Thymus (tissue), 11 donors: ENCODE measurements around the gene TNFRSF6B. TPM values are rescaled to one million over a fixed set of nuclear protein-coding genes. Genes with fewer than 3 reads are reported as not detected.
A peak's percentile ranks its signal among the peaks of the same experiment; 100 is the strongest.

ENCODE experiments used
- DNase-seq, 9 donors: peaks; one replicate each; pipeline ENCODE4 v3.0.0-alpha.2; 2013; ENCODE audit warnings: low spot score in 9 of 9, low read depth in 6 of 9, missing footprints in 1 of 9
- H3K27ac ChIP-seq, 2 donors: one replicate each; pipeline ENCODE4 v1.5.1; 2013; ENCODE audit warnings: control low read depth in 1 of 2, low read depth in 1 of 2, low read length in 1 of 2, mild to moderate bottlenecking in 1 of 2, moderate library complexity in 1 of 2
- H3K27me3 ChIP-seq, 2 donors: one replicate each; pipeline ENCODE4 v1.5.1; 2013; ENCODE audit warnings: low read length in 1 of 2; ENCODE audit not compliant: control insufficient read depth in 2 of 2, insufficient read depth in 1 of 2
- H3K36me3 ChIP-seq, 2 donors: one replicate each; pipeline ENCODE4 v1.5.1; 2013; ENCODE audit warnings: low read length in 1 of 2, mild to moderate bottlenecking in 1 of 2, moderate library complexity in 1 of 2; ENCODE audit not compliant: control insufficient read depth in 2 of 2, insufficient read depth in 2 of 2
- H3K4me1 ChIP-seq, 2 donors: one replicate each; pipeline ENCODE4 v1.5.1; 2013; ENCODE audit warnings: low read length in 2 of 2; ENCODE audit not compliant: control insufficient read depth in 2 of 2, insufficient read depth in 2 of 2
- H3K4me3 ChIP-seq, 2 donors: one replicate each; pipeline ENCODE4 v1.5.1; 2013; ENCODE audit warnings: low read length in 2 of 2, control low read depth in 1 of 2, mild to moderate bottlenecking in 1 of 2
- H3K9me3 ChIP-seq, 2 donors: one replicate each; pipeline ENCODE4 v1.5.1; 2013; ENCODE audit warnings: low read length in 1 of 2, mild to moderate bottlenecking in 1 of 2; ENCODE audit not compliant: control insufficient read depth in 2 of 2, insufficient read depth in 1 of 2
- WGBS: extraction: QIAGEN DNeasy Blood & Tissue Kit; methylation state at CpG from one replicate; pipeline ENCODE4 v1.1.7; 2013; 5-methylcytosine and 5-hydroxymethylcytosine counted together
- polyA plus RNA-seq: library from polyadenylated mRNA; stranded (reverse); fragments of 200-250 nt; gene quantifications from one replicate; pipeline ENCODE4 v1.2.3, GENCODE V29; 2013
- total RNA-seq: library from RNA; stranded (reverse); fragments of 120-200 nt; gene quantifications from one replicate; pipeline ENCODE4 v1.2.4, GENCODE V29; 2013
- donor health status: healthy.

The TNFRSF6B gene
- total and polyA plus RNA-seq, 2 donors, result 13.5 to 34.7 TPM

DNA sequence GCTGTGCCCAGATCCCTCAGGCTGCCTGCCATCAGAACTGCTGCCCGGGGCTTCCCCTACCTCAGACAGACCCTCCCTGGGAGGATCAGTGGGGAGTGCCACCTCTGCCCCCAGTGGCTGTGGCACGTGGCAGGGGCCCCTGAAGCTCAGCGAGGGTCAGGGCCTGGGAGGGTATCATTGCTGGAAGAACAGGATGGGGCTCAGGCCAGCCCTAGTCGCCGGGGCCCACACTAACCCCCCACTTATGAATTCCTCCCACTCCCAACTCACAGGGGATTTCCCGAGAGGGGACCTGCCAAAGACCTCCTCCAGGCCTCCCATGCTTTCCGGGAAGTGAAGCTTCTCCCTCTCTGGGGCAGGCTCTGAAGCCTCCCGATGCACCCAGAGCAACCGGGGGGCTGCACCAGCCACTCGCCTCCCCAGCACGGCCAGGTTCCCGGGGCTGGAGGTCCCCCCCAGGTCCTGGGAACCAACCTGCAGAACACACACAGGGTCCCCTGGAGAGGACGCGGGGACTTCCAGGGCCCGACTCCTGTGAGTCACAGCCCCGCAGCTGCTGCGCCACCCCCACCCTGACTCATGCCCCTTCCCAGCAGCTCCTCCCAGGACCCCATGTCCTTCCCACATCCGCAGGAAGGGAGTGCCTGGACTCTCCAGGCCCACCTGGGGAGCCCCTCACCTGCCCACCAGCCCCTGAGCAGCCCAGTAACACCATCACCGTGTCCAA is 2.5 kb downstream of the TNFRSF6B start:
- DNase-seq, result peak in 1 of 9 donors; percentile 16
- Histone ChIP-seq H3K9me3 (no peaks in the 10 kb centered on the region), H3K4me3 (no peak overlapping the region), H3K27me3 (peaks cover 0 to 5% of the 10 kb centered on the region in 2 donors), H3K36me3 (peaks cover 22 to 29% of the 10 kb centered on the region in 2 donors), H3K4me1 (peaks cover 15 to 40% of the 10 kb centered on the region in 2 donors), H3K27ac (peak overlapping the region; percentile 64)
- 90% methylated on average over 19 of the region's 19 CpGs for WGBS

GRCh38 chr20:63699466-63700198 is 3.2 kb downstream of the TNFRSF6B start:
- 96% methylated on average over 24 of the region's 24 CpGs for WGBS
- no peak overlapping the region for H3K4me3 ChIP-seq

DNA sequence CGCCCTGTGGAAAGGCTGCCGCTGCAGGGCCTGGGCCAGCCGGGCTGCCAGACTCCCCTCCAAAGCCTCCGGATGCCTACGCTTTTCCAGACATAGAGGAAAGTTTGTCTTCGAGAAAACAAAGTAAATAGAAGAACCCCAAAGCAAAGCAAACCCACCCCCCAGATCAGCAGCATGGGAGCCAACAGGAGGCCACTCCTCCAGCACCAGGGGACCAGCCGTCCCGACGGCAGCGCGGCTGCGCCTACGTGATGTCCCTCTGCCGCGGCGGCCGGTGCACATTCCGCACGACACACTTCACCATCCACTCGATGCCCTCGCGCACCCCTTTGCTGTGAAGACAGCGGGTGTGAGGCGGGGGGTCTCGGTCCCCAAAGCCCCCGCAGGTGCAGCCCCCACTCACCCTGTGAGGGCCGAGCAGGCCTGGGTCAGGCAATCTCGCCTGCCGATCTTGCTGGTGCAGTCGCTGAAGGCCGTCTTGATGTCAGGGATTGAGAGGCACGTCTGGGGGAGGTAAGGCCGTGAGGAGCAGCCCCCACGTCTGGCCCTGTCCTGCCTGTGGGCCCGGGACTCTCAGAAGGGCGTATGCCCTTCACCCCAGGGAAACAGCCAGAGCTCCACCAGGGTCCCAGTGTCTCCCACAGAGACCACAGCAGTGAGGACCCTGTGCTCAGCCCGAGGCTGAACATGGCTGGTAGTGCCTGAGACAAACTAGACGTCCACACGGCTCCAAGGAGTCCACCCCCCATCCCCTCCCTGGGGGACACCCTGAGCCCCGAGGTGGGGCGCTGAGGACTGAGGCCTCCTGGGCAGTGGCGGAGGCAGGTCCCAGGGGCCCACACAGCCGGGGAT is 4.0 kb downstream of the TNFRSF6B start:
- H3K27me3 ChIP-seq, result peaks cover 0 to 5% of the 10 kb centered on the region in 2 donors
- H3K4me3 ChIP-seq, result no peak overlapping the region
- WGBS, result 97% methylated on average over 43 of the region's 43 CpGs
- H3K27ac ChIP-seq, result no peak overlapping the region
- DNase-seq, result no peak
- no peaks in the 10 kb centered on the region for H3K9me3 ChIP-seq
- peaks cover 15 to 32% of the 10 kb centered on the region in 2 donors for H3K4me1 ChIP-seq
- H3K36me3 ChIP-seq, result peaks cover 32 to 34% of the 10 kb centered on the region in 2 donors

More at GRCh38 chr20:63699466-63700198, 3.2 kb downstream of the TNFRSF6B start:
- peaks cover 15 to 34% of the 10 kb centered on the region in 2 donors for H3K4me1 ChIP-seq
- H3K27ac ChIP-seq, result peak overlapping the region; percentile 64
- H3K36me3 ChIP-seq, result peaks cover 25 to 32% of the 10 kb centered on the region in 2 donors
- no peaks in the 10 kb centered on the region for H3K9me3 ChIP-seq
- no peak for DNase-seq
- H3K27me3 ChIP-seq, result peaks cover 0 to 5% of the 10 kb centered on the region in 2 donors

GRCh38 chr20:63701051-63701328 is 4.5 kb downstream of the TNFRSF6B start:
- Histone ChIP-seq H3K4me3 (no peak overlapping the region), H3K27me3 (peaks cover 0 to 5% of the 10 kb centered on the region in 2 donors), H3K36me3 (peaks cover 38% of the 10 kb centered on the region in 2 donors), H3K9me3 (no peaks in the 10 kb centered on the region), H3K27ac (no peak overlapping the region), H3K4me1 (peaks cover 11 to 28% of the 10 kb centered on the region in 2 donors)
- DNase-seq, result no peak
- 92% methylated on average over 5 of the region's 5 CpGs for WGBS

DNA sequence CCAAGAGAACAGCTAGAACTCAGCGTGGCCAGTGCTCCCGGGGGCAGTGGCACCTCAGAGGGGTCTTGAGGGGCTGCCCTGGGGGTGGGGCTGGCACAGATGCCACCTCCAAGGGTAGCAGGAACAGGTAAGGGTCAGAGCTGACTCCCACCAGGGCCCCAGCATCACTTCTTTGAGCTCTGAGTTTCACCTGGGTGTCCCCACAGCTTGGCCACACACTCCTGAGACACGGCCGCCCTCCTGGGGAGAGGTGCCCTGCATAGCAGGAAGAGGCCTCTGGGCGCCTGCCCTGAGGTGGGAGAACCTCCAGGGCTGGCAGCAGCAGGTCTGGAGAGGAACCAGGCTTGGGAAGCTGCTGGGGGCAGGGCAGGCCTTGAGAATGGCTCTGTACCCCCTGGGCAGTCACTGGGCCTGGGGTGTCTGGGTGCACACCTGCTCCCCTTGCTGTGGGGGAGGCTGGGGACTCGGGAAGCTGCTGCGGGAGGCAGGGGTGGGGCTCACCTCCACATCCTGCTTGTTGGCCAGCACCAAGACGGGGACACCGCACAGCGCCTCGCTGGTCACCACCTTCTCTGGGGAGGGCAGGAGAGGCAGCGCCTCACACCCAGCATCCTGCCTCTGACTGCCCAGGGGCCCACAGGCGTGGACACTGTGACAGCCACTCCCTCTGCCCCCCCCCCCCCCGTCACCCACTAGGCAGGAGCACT is 5.0 kb downstream of the TNFRSF6B start:
- peaks cover 11 to 28% of the 10 kb centered on the region in 2 donors for H3K4me1 ChIP-seq

DNA sequence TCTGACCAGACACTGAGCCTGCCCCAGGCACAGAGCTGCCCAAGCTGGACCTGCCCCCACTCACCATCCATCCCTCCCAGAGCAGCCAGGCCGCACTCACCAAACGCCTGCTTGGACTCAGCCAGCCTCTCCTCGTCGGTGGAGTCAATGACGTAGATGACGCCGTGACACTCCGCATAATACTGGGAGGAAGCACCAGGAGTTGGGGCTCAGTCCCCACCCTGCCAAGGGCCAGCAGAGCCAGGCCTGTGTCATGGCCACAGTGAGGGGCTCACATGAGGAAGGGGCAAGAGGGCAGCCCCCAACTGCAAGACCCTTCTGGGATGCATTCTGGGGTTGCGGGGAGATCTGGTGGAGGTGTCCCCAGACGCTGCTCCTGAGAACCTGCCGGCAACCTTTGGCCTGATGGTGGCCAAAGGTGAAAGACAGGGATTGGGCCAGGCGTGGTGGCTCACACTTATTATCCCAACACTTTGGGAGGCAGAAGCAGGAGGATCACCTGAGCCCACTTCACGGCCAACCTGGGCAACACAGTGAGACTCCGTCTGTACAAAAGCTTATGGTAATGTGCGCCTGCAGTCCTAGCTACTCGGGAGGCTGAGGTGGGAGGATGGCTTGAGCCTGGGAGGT is 5.7 kb downstream of the TNFRSF6B start:
- Histone ChIP-seq H3K36me3 (peaks cover 42% of the 10 kb centered on the region in 2 donors), H3K4me3 (no peak overlapping the region), H3K4me1 (peaks cover 10 to 25% of the 10 kb centered on the region in 2 donors), H3K27ac (no peak overlapping the region), H3K27me3 (peaks cover 0 to 3% of the 10 kb centered on the region in 2 donors), H3K9me3 (no peaks in the 10 kb centered on the region)
- DNase-seq, result no peak
- 98% methylated on average over 16 of the region's 16 CpGs for WGBS

More for the DNA sequence above, 5.0 kb downstream of the TNFRSF6B start:
- Histone ChIP-seq H3K4me3 (no peak overlapping the region), H3K36me3 (peaks cover 42% of the 10 kb centered on the region in 2 donors), H3K27me3 (peaks cover 0 to 5% of the 10 kb centered on the region in 2 donors), H3K9me3 (no peaks in the 10 kb centered on the region), H3K27ac (no peak overlapping the region)
- DNase-seq, result no peak
- WGBS, result 95% methylated on average over 14 of the region's 14 CpGs

GRCh38 chr20:63702751-63703470 is 6.5 kb downstream of the TNFRSF6B start:
- H3K27me3 ChIP-seq, result no peaks in the 10 kb centered on the region
- no peak for DNase-seq
- WGBS, result 92% methylated on average over 13 of the region's 13 CpGs
- no peak overlapping the region for H3K4me3 ChIP-seq
- peaks cover 8 to 19% of the 10 kb centered on the region in 2 donors for H3K4me1 ChIP-seq
- peaks cover 42% of the 10 kb centered on the region in 2 donors for H3K36me3 ChIP-seq
- no peak overlapping the region for H3K27ac ChIP-seq
- H3K9me3 ChIP-seq, result no peaks in the 10 kb centered on the region
